K562 (cell line): ENCODE results near the gene MDM4.

ENCODE experiments used
- EGR1 ChIP-seq: fragments of 450-650 bp; conservative IDR thresholded peaks from 2 replicates; pipeline ENCODE4 v1.6.1; 2017; ENCODE audit warnings: mild to moderate bottlenecking
- MEF2D ChIP-seq: conservative IDR thresholded peaks from 2 replicates; pipeline ENCODE4 v1.6.1; 2016; ENCODE audit warnings: low read depth, missing genetic modification characterization, missing compliant biosample characterization
- NEUROD1 ChIP-seq: fragments of 150-350 bp; IDR thresholded peaks from 2 replicates; pipeline ENCODE4 v1.6.1; 2014; ENCODE audit warnings: borderline replicate concordance, low read length, low read depth; ENCODE audit not compliant: partially characterized antibody
- NFE2L1 ChIP-seq: fragments of 450-650 bp; IDR thresholded peaks from 2 replicates; pipeline ENCODE4 v1.6.1; 2016; ENCODE audit warnings: missing genetic modification characterization, low read depth, mild to moderate bottlenecking, missing compliant biosample characterization, moderate library complexity, borderline replicate concordance
- POLR2A ChIP-seq: fragments of 450-650 bp; conservative IDR thresholded peaks from 2 replicates; pipeline ENCODE4 v1.6.1; 2016
- POLR2AphosphoS5 ChIP-seq: IDR thresholded peaks from 2 replicates; pipeline ENCODE4 v1.6.1; 2011; ENCODE audit warnings: mild to moderate bottlenecking, low read depth, low read length, moderate library complexity; ENCODE audit not compliant: control insufficient read depth, insufficient read depth
- U2AF1 ChIP-seq: fragments of 200-400 bp; formaldehyde crosslinking; optimal IDR thresholded peaks from 2 replicates; pipeline ENCODE3; 2017; ENCODE audit warnings: mild to moderate bottlenecking, low read depth, low read length, moderate library complexity
- ZNF263 ChIP-seq: sonication (generic); formaldehyde crosslinking; IDR thresholded peaks from 2 replicates; pipeline ENCODE4 v1.8.0; 2022; ENCODE audit warnings: mild to moderate bottlenecking, missing genetic modification reagents, borderline replicate concordance

DNA sequence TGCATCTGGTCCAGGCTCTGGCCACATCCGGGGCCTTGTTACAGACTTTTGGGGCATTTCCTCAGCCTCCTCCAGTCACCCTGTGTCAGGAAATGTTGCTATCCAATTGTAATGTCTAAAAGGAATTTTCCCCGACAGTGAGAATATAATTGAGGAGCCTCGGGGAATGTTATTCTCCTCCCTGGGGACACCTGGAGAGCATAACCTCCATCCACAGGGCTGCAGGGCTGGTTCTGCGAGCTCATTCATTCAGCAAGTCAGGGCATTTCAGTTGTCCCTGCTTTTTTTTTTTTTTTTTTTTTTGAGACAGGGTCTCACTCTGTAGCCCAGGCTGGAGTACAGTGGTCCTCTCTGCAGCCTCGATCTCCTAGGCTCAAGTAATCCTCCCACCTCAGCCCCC lies 72.6 kb downstream of the MDM4 start:
- no peak for TF ChIP-seq ZNF263 (CRISPR knock-in tag)
- no peak for TF ChIP-seq EGR1
- no peak for TF ChIP-seq POLR2AphosphoS5
- TF ChIP-seq U2AF1 = no peak
- TF ChIP-seq MEF2D = no peak
- TF ChIP-seq POLR2A = no peak
- no peak for TF ChIP-seq NFE2L1 (tag)
- no peak for TF ChIP-seq NEUROD1
